Hepatic stellate cell (primary cell): ENCODE measurements around the gene FRY.

Source experiments
- DNase-seq: peaks from one replicate; pipeline ENCODE4 v3.0.0; 2011; ENCODE audit warnings: low spot score

The FRY gene

DNA sequence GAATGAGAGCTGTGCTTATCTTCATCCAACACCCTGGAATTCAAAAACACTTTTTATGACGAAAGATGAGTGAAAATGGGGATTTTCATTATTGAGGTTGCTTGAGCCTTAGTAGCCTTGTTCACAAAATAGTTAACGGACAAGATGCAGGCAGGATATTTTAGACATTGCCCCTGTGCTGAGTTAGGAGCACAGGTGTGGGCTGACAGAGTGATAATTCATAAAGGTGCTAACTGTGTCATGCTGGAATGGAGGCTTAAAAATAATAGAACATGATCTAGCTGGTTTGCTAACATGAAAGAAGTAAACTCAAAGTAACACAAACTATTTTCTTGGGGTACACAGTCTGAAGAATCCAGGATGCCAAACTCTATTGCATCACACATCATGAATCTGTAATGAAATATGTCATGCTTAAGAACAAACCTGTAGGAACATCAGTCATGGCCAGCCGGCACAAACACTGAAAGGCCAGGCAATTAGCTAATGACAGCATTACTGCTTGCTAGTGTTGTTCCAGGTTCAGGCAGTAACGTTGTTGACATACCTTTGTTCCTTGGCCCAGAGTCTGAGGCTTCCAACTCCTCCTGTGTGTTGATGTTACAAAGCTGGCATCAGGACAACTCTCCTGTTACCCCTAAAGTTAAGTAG lies 55.3 kb downstream of the FRY start:
- DNase-seq, result no peak

DNA sequence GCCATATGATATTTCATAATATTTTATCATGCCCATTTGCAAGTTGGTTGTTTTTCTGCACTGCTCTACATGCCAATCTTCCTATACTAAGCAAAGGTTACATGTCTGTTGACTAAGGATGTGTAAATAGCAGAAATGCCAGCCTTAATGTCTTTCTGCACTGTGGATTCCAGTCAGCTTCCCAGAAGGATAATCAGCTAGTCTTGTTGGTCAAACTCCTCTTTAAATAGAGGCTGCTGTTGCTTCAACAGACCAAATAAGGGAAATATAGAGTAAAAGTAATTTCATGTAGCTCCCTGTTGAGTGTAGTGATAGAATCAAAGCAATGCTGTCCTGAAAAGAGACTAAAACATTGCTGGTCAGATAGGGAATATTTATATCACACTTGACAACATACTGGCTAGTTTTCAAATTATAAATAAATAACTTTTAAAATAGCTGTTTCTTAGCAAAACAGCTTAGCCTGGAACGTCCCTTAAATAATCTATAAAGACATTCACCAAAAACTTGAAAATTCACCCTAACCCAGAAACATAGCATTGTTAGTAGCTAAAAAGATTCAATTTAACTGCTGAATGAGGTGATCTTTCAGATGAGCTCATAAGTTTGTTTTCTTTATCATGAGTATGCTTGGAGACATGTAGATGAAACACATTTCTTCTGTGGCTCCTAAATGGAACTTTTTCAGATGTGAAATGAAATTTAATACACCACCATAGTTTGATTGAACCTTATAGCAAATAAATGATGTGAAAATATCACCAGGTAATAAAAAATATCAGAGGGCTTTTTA lies 56.6 kb downstream of the FRY start:
- DNase-seq, result peak; percentile 19

DNA sequence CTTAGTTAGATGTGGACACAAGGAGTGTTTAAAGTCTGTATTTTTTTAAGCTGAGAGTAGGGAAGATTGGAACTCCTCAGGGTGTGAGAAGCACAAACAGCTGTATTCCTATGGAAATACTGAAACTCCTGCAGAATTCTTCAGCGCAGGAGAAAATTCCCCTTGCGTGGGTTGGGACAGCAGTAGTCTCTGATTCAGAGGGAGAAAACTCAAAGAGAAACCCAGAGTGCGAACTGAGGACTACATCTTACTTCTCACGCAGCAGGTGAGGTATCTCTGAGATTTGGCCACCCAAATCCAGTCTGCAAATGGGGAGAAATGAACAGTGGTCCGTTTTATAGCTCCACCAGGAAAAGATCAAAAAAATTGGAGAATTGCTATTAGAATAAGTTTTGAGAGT lies 60.9 kb downstream of the FRY start:
- no peak for DNase-seq

DNA sequence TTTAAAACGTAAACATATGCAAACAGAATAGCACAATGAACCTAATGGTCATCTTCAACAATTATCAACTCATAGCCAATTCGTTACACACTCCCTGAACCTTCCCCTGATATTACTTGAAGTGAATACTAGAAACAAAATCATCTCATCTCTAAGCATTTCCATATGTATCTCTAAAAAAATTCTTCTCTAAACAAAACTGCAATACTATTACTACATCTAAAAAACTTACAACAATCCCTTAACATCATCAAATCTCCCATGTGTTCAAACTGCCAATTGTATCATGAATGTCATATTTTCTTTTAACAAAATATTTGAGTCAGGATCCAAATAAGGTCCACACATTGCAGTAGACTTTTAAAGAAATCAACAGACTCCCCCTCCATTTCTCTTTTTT lies 61.4 kb downstream of the FRY start:
- DNase-seq, result no peak

DNA sequence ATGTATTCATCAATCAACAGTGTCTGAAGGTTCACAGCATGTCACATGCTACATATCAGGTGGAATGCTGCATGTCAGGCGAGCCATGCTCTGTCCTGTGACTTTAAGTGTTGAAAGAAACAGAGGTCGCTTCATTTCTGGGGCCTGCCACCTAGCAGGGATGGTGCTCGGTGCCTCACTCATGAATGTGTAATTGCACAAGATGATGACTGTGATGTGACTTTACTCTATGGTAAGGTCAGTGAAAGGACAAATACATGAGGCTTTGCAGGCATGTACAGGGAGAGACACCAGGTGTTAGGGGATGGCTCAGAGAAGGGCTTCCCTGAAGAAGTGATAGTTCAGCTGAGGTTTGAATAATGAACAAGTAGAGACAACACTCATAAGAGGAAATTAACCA lies 66.7 kb downstream of the FRY start:
- no peak for DNase-seq

DNA sequence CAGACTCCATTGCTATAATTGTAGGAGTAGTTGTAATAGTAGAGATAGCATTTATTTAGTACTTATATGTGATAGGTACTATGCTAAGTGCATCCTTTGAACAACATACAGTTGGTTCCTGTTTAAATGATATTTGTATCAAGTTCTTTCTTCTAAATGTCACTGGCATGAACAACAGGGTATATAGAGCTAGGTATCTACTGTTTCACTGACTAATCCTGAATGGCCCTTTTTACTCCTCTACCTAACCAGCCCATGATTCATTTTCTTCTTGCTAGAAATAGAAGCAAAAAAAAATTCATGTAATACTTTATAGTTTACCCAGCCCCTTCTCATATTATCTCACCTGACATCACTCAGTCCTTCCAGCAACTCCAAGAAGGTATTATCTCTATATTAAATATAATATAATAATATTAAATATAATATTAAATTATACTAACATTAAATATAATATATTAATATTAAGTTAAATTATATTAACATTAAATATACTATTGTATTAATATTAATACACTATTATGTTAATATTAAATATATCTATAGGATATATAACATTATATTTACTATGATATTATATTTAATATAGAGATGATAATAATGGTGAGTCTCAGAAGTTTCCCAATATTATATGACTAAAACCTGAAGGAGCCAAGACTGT lies 74.2 kb downstream of the FRY start:
- DNase-seq, result no peak

DNA sequence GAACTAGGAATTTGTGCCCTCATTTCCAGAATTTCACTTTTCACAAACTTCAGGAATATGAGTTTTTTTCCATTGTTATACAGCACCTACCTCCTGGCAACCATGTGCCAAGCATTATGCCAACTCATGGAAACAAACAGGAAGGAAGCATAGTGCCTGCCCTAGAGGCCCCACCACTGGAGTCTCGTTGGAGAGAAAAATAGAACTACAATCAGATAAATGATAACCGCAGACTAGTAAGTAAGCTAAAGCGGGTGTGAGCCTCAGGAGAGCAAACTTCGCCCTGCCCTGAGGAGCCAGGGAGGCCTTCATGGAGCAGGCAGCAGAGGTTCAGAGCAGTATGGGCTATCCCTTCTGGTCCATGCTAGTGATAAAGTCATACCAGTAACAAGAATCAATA lies 75.9 kb downstream of the FRY start:
- DNase-seq, result no peak

DNA sequence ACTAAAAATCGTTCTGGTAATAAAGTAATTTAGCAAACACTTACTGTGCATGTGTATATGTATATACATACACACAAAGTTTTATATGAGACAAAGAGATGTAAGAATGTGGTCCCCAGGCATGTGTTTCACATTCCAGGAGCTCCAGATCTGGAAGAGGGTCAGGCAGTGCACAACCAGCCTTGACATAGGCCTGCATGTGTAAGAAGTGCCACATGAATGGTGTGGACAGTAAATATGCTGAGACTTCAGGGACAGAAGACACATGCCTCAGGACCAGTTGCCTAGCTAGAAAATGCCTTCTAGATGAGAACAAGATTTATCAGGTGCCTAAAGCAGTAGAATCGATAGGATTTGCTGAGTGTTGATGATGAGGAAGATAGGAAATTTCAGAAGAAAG lies 76.4 kb downstream of the FRY start:
- no peak for DNase-seq

DNA sequence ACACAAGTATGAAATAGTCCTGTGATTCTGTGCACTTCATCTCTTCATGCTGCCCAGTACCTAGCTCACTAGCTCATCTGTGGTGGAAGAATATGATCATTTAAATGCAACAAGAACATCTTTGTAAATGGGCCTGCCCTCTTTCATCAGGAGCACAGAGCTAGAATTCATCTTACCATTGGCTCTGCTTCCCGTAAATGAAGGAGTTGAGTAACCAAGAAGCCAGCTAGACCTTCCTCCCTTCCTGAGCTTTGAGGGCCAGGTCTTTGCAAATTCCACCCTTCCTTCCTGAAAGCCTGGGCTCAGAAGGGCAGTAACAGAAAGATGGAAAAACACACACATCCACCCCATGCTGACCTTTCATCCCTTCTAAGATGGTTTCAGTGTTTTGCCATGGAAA lies 82.0 kb downstream of the FRY start:
- DNase-seq, result no peak

DNA sequence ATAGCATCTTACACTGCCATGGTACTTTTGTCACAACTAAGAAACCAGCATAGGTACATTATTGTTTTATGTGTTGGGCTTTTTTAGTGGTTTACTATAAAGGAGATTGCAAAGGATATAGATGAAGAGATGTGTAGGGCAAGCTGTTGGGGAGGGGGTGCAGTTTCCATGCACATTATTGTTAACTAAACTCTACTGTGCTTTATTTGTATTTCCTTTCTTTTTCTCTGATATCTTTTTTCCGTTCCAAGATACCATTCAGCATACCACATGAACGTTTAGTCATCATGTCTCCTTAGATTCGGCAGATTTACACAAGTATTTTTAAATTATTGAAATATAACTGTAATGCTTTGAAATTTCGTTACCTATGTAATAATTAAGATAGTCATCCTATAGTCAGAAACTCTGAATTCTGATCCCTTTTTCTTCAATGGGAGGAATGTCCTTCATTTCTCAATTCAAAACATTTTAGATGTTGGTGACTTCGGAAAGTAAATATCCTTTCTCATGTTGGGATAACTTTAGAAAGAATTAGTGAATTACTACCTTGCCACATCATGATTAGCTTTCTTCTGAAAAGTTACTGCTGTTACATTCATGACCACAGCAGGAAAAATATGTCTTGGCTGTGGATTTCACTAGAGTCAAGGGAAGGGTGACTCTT lies 82.8 kb downstream of the FRY start:
- no peak for DNase-seq

DNA sequence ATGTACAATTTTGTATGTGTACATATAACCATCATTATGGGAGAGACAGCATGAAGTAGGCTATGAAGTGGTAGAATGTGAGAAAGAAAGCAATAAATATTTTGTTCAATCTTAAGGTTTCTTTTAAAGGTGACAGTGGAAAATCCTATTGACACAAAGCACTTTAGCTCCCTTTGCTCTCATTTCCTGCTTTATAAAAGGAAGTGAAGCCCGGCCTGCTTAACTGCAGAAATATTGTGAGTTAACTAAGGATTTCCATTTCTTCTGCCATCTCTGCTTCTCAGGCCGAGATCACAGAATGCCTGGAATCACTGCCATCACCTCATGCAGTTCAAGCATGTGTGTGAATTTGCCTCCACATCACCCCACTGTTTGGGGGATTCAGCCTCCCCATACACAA lies 83.5 kb downstream of the FRY start:
- no peak for DNase-seq

DNA sequence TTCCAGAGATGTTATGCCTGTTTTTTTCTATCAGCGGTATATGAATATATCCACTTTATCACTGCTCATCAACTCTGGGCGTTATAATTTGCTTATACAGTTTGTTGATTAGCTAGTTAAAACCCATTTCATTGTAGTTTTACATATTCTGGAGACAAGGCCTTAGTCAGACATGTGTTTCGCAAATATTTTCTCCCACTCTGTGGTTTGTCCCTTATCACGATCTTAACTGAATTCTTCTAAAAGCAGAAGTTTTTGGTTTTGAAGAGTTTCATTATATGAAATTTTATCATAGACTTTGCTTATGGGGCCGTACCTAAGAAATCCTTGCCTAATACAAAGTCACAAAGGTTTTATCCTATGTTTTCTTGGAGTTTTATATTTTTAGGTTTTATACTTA lies 84.6 kb downstream of the FRY start:
- no peak for DNase-seq

DNA sequence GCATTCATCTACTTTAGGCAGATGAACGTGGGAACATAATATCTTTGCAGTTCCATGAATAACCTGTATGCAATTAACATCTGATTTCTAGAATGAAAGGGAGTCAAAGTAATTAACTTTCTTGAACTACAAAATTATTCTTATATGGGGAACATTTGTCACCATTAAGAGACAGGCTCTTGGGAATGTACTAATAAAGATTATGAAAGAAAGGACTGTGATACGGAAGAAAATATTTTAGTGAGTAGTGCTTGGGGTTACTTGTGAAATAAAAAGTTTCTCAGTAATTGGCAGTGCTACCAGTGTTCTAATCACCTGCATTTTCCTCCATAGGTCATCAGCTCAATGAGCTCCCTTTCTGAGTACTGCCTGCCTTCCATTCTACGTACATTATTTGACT lies 85.4 kb downstream of the FRY start:
- DNase-seq, result no peak

DNA sequence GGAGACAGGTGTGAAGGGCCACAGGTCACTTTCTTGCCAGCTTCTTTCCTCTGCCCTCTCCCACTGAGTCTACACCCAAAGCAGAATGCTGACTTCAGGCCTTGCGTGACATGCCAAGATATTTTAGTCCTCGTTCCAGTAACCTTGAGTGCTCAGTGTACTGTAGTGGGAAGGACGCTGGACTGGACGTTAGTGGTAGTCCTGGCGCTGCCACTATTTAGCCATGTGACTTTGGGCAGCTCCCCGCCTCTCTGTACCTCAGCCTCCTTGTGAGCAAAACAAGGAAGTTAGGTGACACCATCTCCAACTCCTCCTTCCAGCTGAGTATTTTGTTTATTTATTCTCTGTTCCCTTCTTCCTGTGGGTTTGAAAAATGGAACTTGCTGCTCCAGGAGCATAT lies 86.1 kb downstream of the FRY start:
- DNase-seq, result no peak

DNA sequence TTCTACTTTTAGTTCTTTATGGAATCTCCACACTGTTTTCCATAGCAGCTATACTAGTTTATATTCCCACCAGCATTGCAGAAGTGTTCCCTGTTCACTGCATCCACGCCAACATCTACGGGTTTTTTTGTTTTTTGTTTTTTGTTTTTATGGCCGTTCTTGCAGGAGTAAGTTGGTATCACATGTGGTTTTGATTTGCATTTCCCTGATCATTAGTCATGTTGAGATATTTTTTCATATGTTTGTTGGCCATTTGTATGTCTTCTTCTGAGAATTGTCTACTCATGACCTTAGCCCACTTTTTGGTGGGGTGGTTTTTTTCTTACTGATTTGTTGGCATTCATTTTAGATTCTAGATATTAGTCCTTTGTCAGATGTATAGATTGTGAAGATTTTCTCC lies 89.7 kb downstream of the FRY start:
- DNase-seq, result no peak

DNA sequence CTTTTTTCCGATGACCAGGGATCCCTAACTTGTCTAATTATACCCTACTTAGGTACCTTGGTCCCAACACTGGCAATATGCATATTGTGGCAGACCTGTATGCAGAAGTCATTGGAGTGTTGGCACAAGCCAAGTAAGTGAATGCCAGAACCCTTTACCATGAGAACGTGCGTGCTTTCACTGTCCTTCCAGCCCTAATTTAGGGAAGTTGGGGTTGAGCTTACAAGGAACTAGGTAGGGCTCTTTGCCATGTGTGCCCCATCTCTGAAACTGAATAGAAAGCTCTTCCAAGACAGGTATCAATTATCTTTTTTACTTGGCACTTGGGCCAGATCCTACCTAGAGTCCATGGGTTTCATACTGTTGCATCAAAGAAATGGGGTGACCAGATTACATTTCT lies 93.2 kb downstream of the FRY start:
- no peak for DNase-seq

DNA sequence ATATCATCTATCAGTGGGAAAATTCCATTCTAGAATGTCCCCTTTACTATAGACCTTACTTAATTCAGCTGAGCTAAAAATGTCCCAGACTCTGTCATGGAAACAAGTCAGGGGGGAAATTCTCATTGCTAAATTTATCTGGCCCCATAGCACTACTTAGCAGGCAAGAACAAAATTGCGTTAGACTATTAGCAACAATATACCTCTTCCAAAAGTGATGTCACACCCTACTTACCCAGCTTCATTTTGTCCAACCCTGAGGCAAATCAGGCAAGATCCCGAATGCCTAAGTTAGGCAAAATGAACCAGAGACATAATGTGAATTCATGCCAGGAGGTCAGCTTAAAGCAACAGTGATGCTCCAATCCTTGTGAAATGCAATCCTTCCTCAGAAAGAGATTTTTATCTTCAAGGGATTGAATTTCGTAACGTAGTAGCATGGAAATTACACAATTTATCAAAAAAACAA lies 93.7 kb downstream of the FRY start:
- no peak for DNase-seq

DNA sequence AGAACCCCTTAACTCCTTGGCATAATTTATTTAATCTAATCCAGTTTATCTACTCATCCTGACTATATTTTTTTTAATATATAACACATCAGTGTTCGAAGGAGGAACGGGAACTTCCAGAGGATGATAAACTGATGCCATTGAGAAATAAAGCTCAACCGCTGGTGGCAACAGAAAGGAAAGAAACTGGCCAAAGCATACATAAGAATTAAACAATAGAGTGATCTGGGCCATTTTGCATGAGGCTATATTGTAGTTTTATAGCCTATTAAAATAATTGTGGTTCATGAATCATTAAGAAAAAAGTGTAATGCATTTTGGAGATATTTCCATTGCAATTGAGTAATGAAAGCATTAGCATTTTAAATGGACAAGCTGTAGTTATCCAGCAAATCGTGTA lies 94.2 kb downstream of the FRY start:
- DNase-seq, result no peak

DNA sequence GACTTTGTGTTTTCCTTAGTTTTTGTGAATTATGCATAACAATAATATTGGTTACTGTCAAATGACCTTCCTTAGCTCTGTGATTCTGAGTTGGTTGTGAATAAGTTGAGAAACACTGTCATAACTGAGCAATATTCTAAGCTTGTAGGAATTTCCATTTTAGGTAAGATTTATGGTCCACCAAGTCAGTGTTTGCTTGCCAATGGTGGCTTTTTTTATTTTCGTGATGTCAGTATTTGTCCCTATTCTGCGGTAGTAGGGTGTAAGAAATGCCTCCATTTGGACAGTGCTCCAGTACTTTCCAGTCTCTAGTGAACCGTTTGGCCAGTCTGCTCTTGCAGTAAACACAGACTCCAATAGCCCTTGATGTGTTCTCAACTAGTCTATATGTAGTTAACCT lies 94.7 kb downstream of the FRY start:
- DNase-seq, result no peak

DNA sequence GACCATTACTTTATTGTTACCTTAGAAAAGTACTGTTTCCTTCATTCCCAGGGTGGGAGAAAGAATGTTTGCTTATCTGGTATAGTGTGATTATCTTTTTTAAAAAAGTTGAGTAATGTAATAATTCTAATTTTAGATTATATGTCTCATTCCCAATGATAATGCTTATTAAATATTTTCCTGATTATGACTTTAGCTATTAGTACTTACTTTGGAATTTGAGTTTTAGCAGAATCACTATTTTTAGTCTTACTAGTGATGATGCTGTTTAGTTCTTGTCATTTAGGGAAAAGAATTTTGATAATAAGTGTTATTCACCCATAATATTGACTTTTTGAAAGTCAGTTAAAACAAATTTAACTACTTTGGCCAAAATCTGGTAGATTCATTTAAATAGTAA lies 95.2 kb downstream of the FRY start:
- DNase-seq, result no peak

DNA sequence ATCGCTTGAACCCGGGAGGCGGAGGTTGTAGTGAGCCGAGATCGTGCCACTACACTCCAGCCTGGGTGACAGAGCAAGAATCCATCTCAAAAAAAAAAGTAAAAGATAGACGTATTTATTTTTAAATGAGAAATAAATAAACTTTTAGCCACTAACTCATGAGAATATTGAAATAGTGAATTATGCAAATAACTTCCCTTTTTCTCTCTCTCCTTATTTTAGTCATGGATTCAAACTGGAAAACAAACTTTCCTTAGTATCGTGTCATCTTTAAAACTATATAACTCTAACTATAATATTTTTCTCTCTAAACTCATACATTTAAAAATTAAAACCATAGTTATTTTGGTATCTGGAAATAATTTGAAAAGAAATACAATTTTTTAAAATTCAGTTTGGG lies 96.1 kb downstream of the FRY start:
- DNase-seq, result no peak

DNA sequence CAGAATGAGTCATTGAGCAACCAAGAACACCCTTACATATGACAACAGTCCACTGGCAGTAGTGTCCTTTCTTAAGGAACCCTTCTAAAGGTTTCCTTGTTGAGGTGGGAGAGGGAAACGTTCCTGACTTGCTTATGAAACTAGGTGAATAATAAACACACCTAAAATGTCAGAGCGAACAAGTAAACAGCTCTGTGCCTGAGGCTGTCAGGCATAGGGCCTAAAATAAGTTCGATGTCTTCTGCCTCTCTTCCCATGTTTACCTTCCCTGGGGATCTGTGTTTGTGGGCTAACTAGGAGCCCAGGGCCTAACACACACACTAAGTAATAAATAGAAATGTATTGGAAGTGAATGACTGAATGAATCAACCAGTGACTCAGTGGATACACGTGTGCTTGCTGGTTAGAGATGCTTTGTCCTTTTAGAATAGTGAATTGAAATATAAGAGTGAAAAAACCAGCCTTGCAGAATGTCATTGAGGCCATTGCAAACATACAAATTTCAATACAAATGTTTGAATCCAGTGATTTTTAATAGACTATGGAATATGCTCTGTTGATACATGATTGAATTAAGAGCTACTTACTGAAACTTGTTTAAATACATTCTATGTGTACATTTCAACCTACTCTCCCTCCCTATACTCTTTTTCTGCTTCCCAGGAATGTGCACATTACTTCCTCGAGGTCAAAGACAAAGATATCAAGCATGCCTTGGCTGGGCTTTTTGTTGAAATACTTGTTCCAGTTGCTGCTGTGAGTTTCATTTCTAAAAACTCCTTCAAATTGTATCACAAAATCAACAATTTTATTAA lies 102.9 kb downstream of the FRY start:
- DNase-seq, result no peak
